H9 (cell line): Measurements from ENCODE around the gene FRRS1. TPM values are rescaled to one million over a fixed set of nuclear protein-coding genes. Genes with fewer than 3 reads are reported as not detected.

Experiments
- DNase-seq: peaks from one replicate; pipeline ENCODE4 v3.0.0-alpha.2; 2017
- H2AFZ ChIP-seq: one replicate; pipeline ENCODE4 v1.6.1; 2013; ENCODE audit warnings: mild to moderate bottlenecking, low read length, control low read depth, moderate library complexity
- H2AK5ac ChIP-seq: 2 replicates; pipeline ENCODE4 v1.6.1; 2013; ENCODE audit warnings: low read length, control low read depth, mixed read lengths; ENCODE audit not compliant: insufficient read length
- H2BK120ac ChIP-seq: one replicate; pipeline ENCODE4 v1.6.1; 2013; ENCODE audit warnings: low read depth, mild to moderate bottlenecking, low read length, control low read depth, inconsistent platforms; ENCODE audit not compliant: poor library complexity, severe bottlenecking
- H2BK12ac ChIP-seq: 2 replicates; pipeline ENCODE4 v1.6.1; 2013; ENCODE audit warnings: low read length, control low read depth, mixed read lengths, low read depth; ENCODE audit not compliant: insufficient read length
- H2BK15ac ChIP-seq: 2 replicates; pipeline ENCODE4 v1.6.1; 2013; ENCODE audit warnings: low read depth, low read length, control low read depth
- H2BK20ac ChIP-seq: one replicate; pipeline ENCODE4 v1.6.1; 2013; ENCODE audit warnings: low read depth, mild to moderate bottlenecking, low read length, control low read depth, inconsistent platforms; ENCODE audit not compliant: poor library complexity, severe bottlenecking
- H2BK5ac ChIP-seq: 2 replicates; pipeline ENCODE4 v1.6.1; 2013; ENCODE audit warnings: low read length, control low read depth, mixed read lengths; ENCODE audit not compliant: insufficient read length
- H3K14ac ChIP-seq: 2 replicates; pipeline ENCODE4 v1.6.1; 2013; ENCODE audit warnings: low read length, control low read depth; ENCODE audit not compliant: insufficient read depth
- H3K18ac ChIP-seq: 2 replicates; pipeline ENCODE4 v1.6.1; 2013; ENCODE audit warnings: low read depth, mild to moderate bottlenecking, mixed read lengths, low read length, control low read depth; ENCODE audit not compliant: insufficient read length
- H3K23ac ChIP-seq: 2 replicates; pipeline ENCODE4 v1.6.1; 2013; ENCODE audit warnings: low read length, control low read depth, mixed read lengths, low read depth; ENCODE audit not compliant: insufficient read length
- H3K23me2 ChIP-seq: 2 replicates; pipeline ENCODE4 v1.6.1; 2013; ENCODE audit warnings: low read depth, mild to moderate bottlenecking, mixed read lengths, low read length, control low read depth; ENCODE audit not compliant: insufficient read length, poor library complexity, severe bottlenecking
- H3K27ac ChIP-seq: 2 replicates; pipeline ENCODE4 v1.5.1; 2013; ENCODE audit warnings: low read length, control low read depth, mixed read lengths, low read depth; ENCODE audit not compliant: insufficient read length
- H3K27me3 ChIP-seq: 2 replicates; pipeline ENCODE4 v1.6.1; 2013; ENCODE audit warnings: low read length, control low read depth, inconsistent platforms; ENCODE audit not compliant: insufficient read depth
- H3K4ac ChIP-seq: 2 replicates; pipeline ENCODE4 v1.6.1; 2013; ENCODE audit warnings: low read depth, mild to moderate bottlenecking, control low read depth, inconsistent platforms, low read length, moderate library complexity
- H3K4me1 ChIP-seq: 2 replicates; pipeline ENCODE4 v1.6.1; 2013; ENCODE audit warnings: low read length, control low read depth, inconsistent platforms; ENCODE audit not compliant: insufficient read depth
- H3K4me2 ChIP-seq: 2 replicates; pipeline ENCODE4 v1.6.1; 2013; ENCODE audit warnings: low read length, control low read depth, mixed read lengths; ENCODE audit not compliant: insufficient read length, insufficient read depth
- H3K56ac ChIP-seq: 2 replicates; pipeline ENCODE4 v1.6.1; 2013; ENCODE audit warnings: low read depth, mild to moderate bottlenecking, mixed read lengths, low read length, control low read depth; ENCODE audit not compliant: insufficient read length
- H3K79me1 ChIP-seq: 2 replicates; pipeline ENCODE4 v1.6.1; 2013; ENCODE audit warnings: low read depth, mild to moderate bottlenecking, moderate library complexity, low read length, control low read depth, inconsistent platforms; ENCODE audit not compliant: insufficient read depth, poor library complexity, severe bottlenecking
- H3K79me2 ChIP-seq: 2 replicates; pipeline ENCODE4 v1.6.1; 2013; ENCODE audit warnings: low read length, control low read depth, inconsistent platforms; ENCODE audit not compliant: insufficient read depth
- H3K9ac ChIP-seq: 2 replicates; pipeline ENCODE4 v1.6.1; 2013; ENCODE audit warnings: low read length, control low read depth, mixed read lengths; ENCODE audit not compliant: insufficient read length; ENCODE audit errors: extremely low read depth
- H3K9me3 ChIP-seq: one replicate; pipeline ENCODE4 v1.6.1; 2013; ENCODE audit warnings: low read depth, low read length, inconsistent platforms; ENCODE audit not compliant: control insufficient read depth
- H3T11ph ChIP-seq: one replicate; pipeline ENCODE4 v1.6.1; 2013; ENCODE audit warnings: mild to moderate bottlenecking, low read length, control low read depth, inconsistent platforms
- H4K20me1 ChIP-seq: one replicate; pipeline ENCODE4 v1.6.1; 2013; ENCODE audit not compliant: control insufficient read depth, insufficient read length, insufficient read depth
- H4K5ac ChIP-seq: 2 replicates; pipeline ENCODE4 v1.6.1; 2013; ENCODE audit warnings: low read depth, mild to moderate bottlenecking, mixed read lengths, low read length, control low read depth; ENCODE audit not compliant: insufficient read length
- H4K8ac ChIP-seq: replicated peaks from 2 replicates; pipeline ENCODE4 v1.6.1; 2013; ENCODE audit warnings: low read length, control low read depth, mixed read lengths, low read depth; ENCODE audit not compliant: insufficient read length
- H4K91ac ChIP-seq: 2 replicates; pipeline ENCODE4 v1.6.1; 2013; ENCODE audit warnings: low read depth, mild to moderate bottlenecking, moderate library complexity, mixed read lengths, low read length, control low read depth; ENCODE audit not compliant: insufficient read length
- H3K27ac Mint-ChIP-seq, 3 experiments: 2 replicates in 2 of 3; 3 replicates in 1 of 3; pipeline ENCODE4 v1.8.0; 2020 to 2021; ENCODE audit warnings: mixed read lengths in 3 of 3, mild to moderate bottlenecking in 1 of 3, moderate library complexity in 1 of 3
- H3K27me3 Mint-ChIP-seq: 2 replicates; pipeline ENCODE4 v1.8.0; 2021; ENCODE audit warnings: low read depth, mild to moderate bottlenecking, moderate library complexity, mixed read lengths
- H3K36me3 Mint-ChIP-seq, 3 experiments: 2 replicates in 2 of 3; 3 replicates in 1 of 3; pipeline ENCODE4 v1.8.0; 2020 to 2021; ENCODE audit warnings: low read depth in 3 of 3, mixed read lengths in 3 of 3; ENCODE audit not compliant: insufficient read depth in 1 of 3
- H3K4me1 Mint-ChIP-seq, 2 experiments: 2 replicates each; pipeline ENCODE4 v1.8.0; 2020; ENCODE audit warnings: mixed read lengths in 2 of 2
- H3K4me3 Mint-ChIP-seq, 2 experiments: 2 replicates in 1 of 2; 3 replicates in 1 of 2; pipeline ENCODE4 v1.8.0; 2020 to 2021; ENCODE audit warnings: mild to moderate bottlenecking in 2 of 2, mixed read lengths in 2 of 2, moderate library complexity in 1 of 2
- H3K9me3 Mint-ChIP-seq, 2 experiments: 2 replicates in 1 of 2; 3 replicates in 1 of 2; pipeline ENCODE4 v1.8.0; 2020; ENCODE audit warnings: mild to moderate bottlenecking in 2 of 2, mixed read lengths in 2 of 2, moderate library complexity in 1 of 2
- WGBS: extraction: QIAGEN DNeasy Blood & Tissue Kit; methylation state at CpG from one replicate; pipeline ENCODE4 v1.1.7; 2013; ENCODE audit warnings: missing lambda C conversion rate, low lambda C conversion rate, mixed read lengths; ENCODE audit not compliant: insufficient read length; ENCODE audit errors: extremely low coverage; 5-methylcytosine and 5-hydroxymethylcytosine counted together
- total RNA-seq: library from RNA; stranded (reverse); gene quantifications from 2 replicates; pipeline ENCODE4 v1.2.1, GENCODE V29; 2021
- TF ChIP-seq, protein P1 (sequence below): fragments of 200-600 bp; sonication (generic); conservative IDR thresholded peaks from 3 replicates; pipeline ENCODE4 v1.8.0; 2021; ENCODE audit warnings: antibody characterized with exemption, mild to moderate bottlenecking

FRRS1 gene
- total RNA-seq, 1 experiment from 2014 or later: 5.6 TPM

DNA sequence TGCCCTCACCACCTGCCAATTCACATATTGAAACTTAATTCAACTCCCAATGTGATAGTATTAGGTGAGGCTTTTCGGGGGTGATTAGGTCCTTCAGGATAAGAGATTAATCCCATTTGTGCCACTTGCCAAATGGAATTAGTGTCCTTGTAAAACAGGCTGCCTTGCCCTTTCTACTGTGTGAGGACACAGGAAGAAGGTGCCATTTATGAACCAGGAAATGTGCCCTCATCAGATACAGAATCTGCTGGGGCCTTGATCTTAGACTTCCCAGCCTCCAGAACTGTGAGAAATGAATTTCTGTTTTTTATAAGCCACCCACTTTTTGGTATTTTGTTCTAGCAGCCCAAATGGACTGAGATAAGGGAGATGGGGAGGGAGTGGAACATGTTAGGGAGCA is 44.6 kb upstream of the FRRS1 start:
- H3K56ac ChIP-seq: no peak overlapping the region
- H3K4me1 ChIP-seq: no peaks in the 10 kb centered on the region
- no peaks in the 10 kb centered on the region for H4K20me1 ChIP-seq
- H3K79me2 ChIP-seq: no peaks in the 10 kb centered on the region
- H3K27me3 ChIP-seq: no peaks in the 10 kb centered on the region
- H2BK5ac ChIP-seq: no peak overlapping the region
- H4K5ac ChIP-seq: no peak overlapping the region
- no peak overlapping the region for H3T11ph ChIP-seq
- no peak for DNase-seq
- no peaks in the 10 kb centered on the region for H3K79me1 ChIP-seq
- no peak overlapping the region for H2BK15ac ChIP-seq
- no peak overlapping the region for H3K27ac Mint-ChIP-seq
- H3K23ac ChIP-seq: no peak overlapping the region
- WGBS: no CpG with 5 or more reads among the region's 1 CpG
- no peak overlapping the region for H4K91ac ChIP-seq
- no peak overlapping the region for H3K4ac ChIP-seq
- H2BK120ac ChIP-seq: no peak overlapping the region
- H3K4me1 Mint-ChIP-seq: peaks cover 9 to 15% of the 10 kb centered on the region in 2 experiments
- TF ChIP-seq, protein P1, sequence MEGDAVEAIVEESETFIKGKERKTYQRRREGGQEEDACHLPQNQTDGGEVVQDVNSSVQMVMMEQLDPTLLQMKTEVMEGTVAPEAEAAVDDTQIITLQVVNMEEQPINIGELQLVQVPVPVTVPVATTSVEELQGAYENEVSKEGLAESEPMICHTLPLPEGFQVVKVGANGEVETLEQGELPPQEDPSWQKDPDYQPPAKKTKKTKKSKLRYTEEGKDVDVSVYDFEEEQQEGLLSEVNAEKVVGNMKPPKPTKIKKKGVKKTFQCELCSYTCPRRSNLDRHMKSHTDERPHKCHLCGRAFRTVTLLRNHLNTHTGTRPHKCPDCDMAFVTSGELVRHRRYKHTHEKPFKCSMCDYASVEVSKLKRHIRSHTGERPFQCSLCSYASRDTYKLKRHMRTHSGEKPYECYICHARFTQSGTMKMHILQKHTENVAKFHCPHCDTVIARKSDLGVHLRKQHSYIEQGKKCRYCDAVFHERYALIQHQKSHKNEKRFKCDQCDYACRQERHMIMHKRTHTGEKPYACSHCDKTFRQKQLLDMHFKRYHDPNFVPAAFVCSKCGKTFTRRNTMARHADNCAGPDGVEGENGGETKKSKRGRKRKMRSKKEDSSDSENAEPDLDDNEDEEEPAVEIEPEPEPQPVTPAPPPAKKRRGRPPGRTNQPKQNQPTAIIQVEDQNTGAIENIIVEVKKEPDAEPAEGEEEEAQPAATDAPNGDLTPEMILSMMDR: no peak
- H3K9me3 ChIP-seq: no peaks in the 10 kb centered on the region
- no peak overlapping the region for H3K14ac ChIP-seq
- no peaks in the 10 kb centered on the region for H3K9me3 Mint-ChIP-seq
- H3K4me2 ChIP-seq: no peak overlapping the region
- no peak overlapping the region for H3K9ac ChIP-seq
- H2AK5ac ChIP-seq: no peak overlapping the region
- H2BK20ac ChIP-seq: no peak overlapping the region
- no peak overlapping the region for H3K18ac ChIP-seq
- H3K36me3 Mint-ChIP-seq: no peaks in the 10 kb centered on the region
- no peak overlapping the region for H3K4me3 Mint-ChIP-seq
- H3K23me2 ChIP-seq: no peaks in the 10 kb centered on the region
- H3K27me3 Mint-ChIP-seq: 0 out of 2 replicates have a peak, but pooled peaks cover 4% of the 10 kb centered on the region
- H2BK12ac ChIP-seq: no peak overlapping the region
- no peak overlapping the region for H3K27ac ChIP-seq
- H2AFZ ChIP-seq: no peak overlapping the region
- H4K8ac ChIP-seq: no peak overlapping the region
